A673 (cell line): ENCODE measurements around the gene NLK.

Experiments used
- CTCF ChIP-seq: fragments of 300-800, 200-600 bp; sonication (generic); conservative IDR thresholded peaks from 2 replicates; pipeline ENCODE4 v1.5.1; 2017; ENCODE audit warnings: low read depth, mild to moderate bottlenecking, antibody characterized with exemption, low read length, moderate library complexity, mixed read lengths
- EZH2 ChIP-seq: fragments of 200-600 bp; sonication (generic); IDR thresholded peaks from 2 replicates; pipeline ENCODE4 v1.6.1; 2017; ENCODE audit warnings: borderline replicate concordance, low read depth, mild to moderate bottlenecking, mixed read lengths, antibody characterized with exemption, low read length; ENCODE audit not compliant: poor library complexity, severe bottlenecking

GRCh38 chr17:27996202-27997043 lies 46.1 kb upstream of the NLK start:
- TF ChIP-seq CTCF: no peak
- TF ChIP-seq EZH2: no peak
